Body of pancreas (tissue), 4 donors: Measurements from ENCODE around the gene NFIC. TPM values are rescaled to one million over a fixed set of nuclear protein-coding genes. Genes with fewer than 3 reads are reported as not detected.

Experiments used
- ATAC-seq: fragments of 150-250 bp; one replicate; pipeline ENCODE4 v1.9.1; 2016
- DNase-seq, 4 donors: peaks; one replicate each; pipeline ENCODE4 v3.0.0-alpha.2; 2019
- H3K27ac ChIP-seq, 4 donors: fragments of 200-600 bp; sonication (generic); 1 replicate in 3 of 4; 2 replicates in 1 of 4; pipeline versions ENCODE4 v1.5.1 to v1.6.1; 2016 to 2019; ENCODE audit warnings: mild to moderate bottlenecking in 1 of 4, mixed read lengths in 1 of 4, moderate library complexity in 1 of 4
- H3K27me3 ChIP-seq, 2 donors: fragments of 200-600 bp; sonication (generic); one replicate each; pipeline ENCODE4 v1.6.0; 2016; ENCODE audit warnings: mild to moderate bottlenecking in 1 of 2
- H3K36me3 ChIP-seq, 2 donors: fragments of 200-600 bp; sonication (generic); replicated peaks in 1 of 2; 2 replicates each; pipeline ENCODE4 v1.5.1; 2016; ENCODE audit warnings: low read depth in 2 of 2; ENCODE audit not compliant: insufficient read depth in 1 of 2
- H3K4me1 ChIP-seq: fragments of 200-600 bp; sonication (generic); one replicate; pipeline ENCODE4 v1.6.0; 2016
- H3K4me3 ChIP-seq, 2 donors: fragments of 200-600 bp; sonication (generic); 1 replicate in 1 of 2; 2 replicates in 1 of 2; pipeline ENCODE4 v1.5.1; 2016 to 2019
- H3K9me3 ChIP-seq, 3 donors: fragments of 200-600 bp; sonication (generic); 1 replicate in 2 of 3; 2 replicates in 1 of 3; pipeline ENCODE4 v1.5.1; 2016
- CTCF ChIP-seq, 7 experiments: fragments of 450-650 bp in 4 of 7; fragments of 200-600 bp in 3 of 7; sonication (generic) in 3 of 7; IDR thresholded peaks; one replicate each; pipeline ENCODE4 v1.5.1; 2016 to 2019; ENCODE audit warnings: antibody characterized with exemption in 7 of 7
- POLR2A ChIP-seq, 3 donors: fragments of 450-650 bp; IDR thresholded peaks; one replicate each; pipeline ENCODE4 v1.6.1; 2016; ENCODE audit warnings: antibody characterized with exemption in 3 of 3, mild to moderate bottlenecking in 2 of 3
- WGBS, 2 donors: methylation state at CpG; one replicate each; pipeline ENCODE4 v1.1.5; 2017; 5-methylcytosine and 5-hydroxymethylcytosine counted together
- intact Hi-C: fragments of 100-400 bp; cut with DNase I; formaldehyde crosslinking; loops from one replicate; pipeline ENCODE4 v1.15.1; 2023
- total RNA-seq, 2 donors: library from RNA; depleted of rRNA; stranded (reverse); fragments of >200 nt; gene quantifications; one replicate each; pipeline ENCODE4 v1.1.0, GENCODE V29; 2016

NFIC gene
- total RNA-seq, 2 donors from 2014 or later = 178 to 186 TPM

DNA sequence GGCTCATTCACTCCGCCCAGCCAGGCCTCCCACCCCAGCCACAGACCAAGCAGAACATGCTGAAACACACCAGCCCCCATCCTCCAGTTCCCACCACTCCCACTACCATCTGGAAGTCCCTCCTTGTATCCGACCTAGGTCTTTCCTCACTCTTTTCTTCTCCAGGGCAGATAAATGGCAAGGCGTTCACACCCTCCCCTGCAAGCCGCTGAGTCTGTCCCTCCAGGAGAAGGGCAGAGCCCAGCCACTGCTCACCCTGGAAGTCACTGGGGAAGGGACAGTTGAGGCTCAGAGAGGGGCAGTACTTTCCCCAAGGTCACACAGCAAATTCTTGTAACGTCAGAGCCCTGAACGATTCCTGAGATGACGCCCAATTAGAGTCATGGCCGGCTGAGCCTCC lies 45.5 kb upstream of the NFIC start:
- no peak overlapping the region for H3K4me3 ChIP-seq
- TF ChIP-seq POLR2A (IDR thresholded peaks at IDR 0.05) (no peak), CTCF (IDR thresholded peaks at IDR 0.05) (no peak)
- H3K36me3 ChIP-seq = no peaks in the 10 kb centered on the region
- intact Hi-C loops = loop anchor here (5.0 kb wide), 1 partner anchor 151 kb away; no protein-coding TSS in a partner anchor
- H3K4me1 ChIP-seq = no peaks in the 10 kb centered on the region
- no peak for ATAC-seq
- WGBS, 2 donors = 38 to 42% methylated on average over 8 of the region's 8 CpGs
- H3K9me3 ChIP-seq = no peaks in the 10 kb centered on the region
- peaks cover 0 to 11% of the 10 kb centered on the region in 2 donors for H3K27me3 ChIP-seq
- DNase-seq = no peak
- H3K27ac ChIP-seq = no peak overlapping the region

GRCh38 chr19:3321696-3322095 lies 44.7 kb upstream of the NFIC start:
- H3K4me1 ChIP-seq = no peaks in the 10 kb centered on the region
- H3K4me3 ChIP-seq = no peak overlapping the region
- H3K9me3 ChIP-seq = no peaks in the 10 kb centered on the region
- no peaks in the 10 kb centered on the region for H3K36me3 ChIP-seq
- 55 to 67% methylated on average over 6 of the region's 6 CpGs for WGBS, 2 donors
- no peak for DNase-seq
- no peak overlapping the region for H3K27ac ChIP-seq
- intact Hi-C loops = loop anchor here (5.0 kb wide), 1 partner anchor 151 kb away; no protein-coding TSS in a partner anchor
- TF ChIP-seq CTCF (IDR thresholded peaks at IDR 0.05) (no peak), POLR2A (IDR thresholded peaks at IDR 0.05) (no peak)
- no peak for ATAC-seq
- H3K27me3 ChIP-seq = peaks cover 0 to 11% of the 10 kb centered on the region in 2 donors

GRCh38 chr19:3322199-3322978 lies 44.0 kb upstream of the NFIC start:
- intact Hi-C loops = loop anchor here (5.0 kb wide), 1 partner anchor 150 kb away; no protein-coding TSS in a partner anchor
- no peak for ATAC-seq

DNA sequence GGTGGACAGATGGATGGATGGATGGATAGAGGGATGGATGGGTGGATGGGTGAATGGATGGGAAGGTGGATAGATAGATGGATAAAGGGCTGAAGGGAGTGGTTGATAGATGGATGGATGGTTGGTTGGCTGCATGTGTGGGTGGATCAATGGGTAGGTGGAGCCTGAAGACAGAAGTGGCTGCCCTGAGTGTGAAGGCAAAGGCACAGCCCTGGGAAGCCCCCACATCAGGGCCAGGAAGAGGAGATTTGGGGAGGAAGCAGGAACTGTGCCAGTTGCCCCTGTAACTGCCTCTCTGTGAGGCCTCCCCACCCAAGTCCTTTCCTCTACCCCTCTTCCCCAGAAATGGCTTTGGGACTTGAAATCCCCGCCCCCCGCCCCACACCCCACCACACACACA lies 43.4 kb upstream of the NFIC start:
- ATAC-seq (no peak), DNase-seq (no peak)
- no peaks in the 10 kb centered on the region for H3K4me1 ChIP-seq
- no peaks in the 10 kb centered on the region for H3K36me3 ChIP-seq
- intact Hi-C loops = loop anchor here (5.0 kb wide), 1 partner anchor 149 kb away; no protein-coding TSS in a partner anchor
- H3K4me3 ChIP-seq = no peak overlapping the region
- H3K9me3 ChIP-seq = no peaks in the 10 kb centered on the region
- no peak overlapping the region for H3K27ac ChIP-seq
- peaks cover 0 to 11% of the 10 kb centered on the region in 2 donors for H3K27me3 ChIP-seq
- WGBS, 2 donors = 9 to 42% methylated on average over 2 of the region's 2 CpGs
- TF ChIP-seq POLR2A (IDR thresholded peaks at IDR 0.05) = no peak
- no peak for TF ChIP-seq CTCF (IDR thresholded peaks at IDR 0.05)

More at GRCh38 chr19:3322199-3322978, 44.0 kb upstream of the NFIC start:
- 60 to 64% methylated on average over 6 of the region's 6 CpGs for WGBS, 2 donors
- no peak for DNase-seq
- H3K4me1 ChIP-seq = no peaks in the 10 kb centered on the region
- no peaks in the 10 kb centered on the region for H3K9me3 ChIP-seq
- H3K27ac ChIP-seq = no peak overlapping the region
- TF ChIP-seq CTCF (IDR thresholded peaks at IDR 0.05) (no peak), POLR2A (IDR thresholded peaks at IDR 0.05) (no peak)
- no peaks in the 10 kb centered on the region for H3K36me3 ChIP-seq
- peaks cover 0 to 11% of the 10 kb centered on the region in 2 donors for H3K27me3 ChIP-seq
- no peak overlapping the region for H3K4me3 ChIP-seq
